ENCODE results near the gene GMFB. TPM values are rescaled to one million over a fixed set of nuclear protein-coding genes. Genes with fewer than 3 reads are reported as not detected.
"Not testable (repeated sequence)": the region's sequence is repeated elsewhere in the genome, so short reads cannot be mapped to it uniquely, and the experiment has no call there.

GMFB gene
- total RNA-seq, 1 donor: 142 TPM

GRCh38 chr14:54471641-54472040, 17.1 kb downstream of the GMFB start:
- no peak for TF ChIP-seq CTCF (IDR thresholded peaks at IDR 0.05; ENCODE audit: insufficient read depth, low read depth, low read length)
- no peak overlapping the region for H3K4me3 ChIP-seq (ENCODE audit: low read depth, low read length)
- DNase-seq (ENCODE audit: low read depth): no peak

- DNase-seq (ENCODE audit: low read depth): no peak
- no peak for TF ChIP-seq CTCF (IDR thresholded peaks at IDR 0.05; ENCODE audit: insufficient read depth, low read depth, low read length)
These were observed 18.1 kb downstream of the GMFB start for GRCh38 chr14:54470701-54471100.

GRCh38 chr14:54467280-54467679, 21.5 kb downstream of the GMFB start:
- DNase-seq (ENCODE audit: low read depth): no peak
- TF ChIP-seq CTCF (IDR thresholded peaks at IDR 0.05; ENCODE audit: insufficient read depth, low read depth, low read length): no peak
- H3K4me3 ChIP-seq (ENCODE audit: low read depth, low read length): no peak overlapping the region

More at GRCh38 chr14:54470701-54471100, 18.1 kb downstream of the GMFB start:
- H3K4me3 ChIP-seq (ENCODE audit: low read depth, low read length): no peak overlapping the region

- H3K4me3 ChIP-seq (ENCODE audit: low read depth, low read length): no peak overlapping the region
- TF ChIP-seq CTCF (IDR thresholded peaks at IDR 0.05; ENCODE audit: insufficient read depth, low read depth, low read length): no peak
- DNase-seq (ENCODE audit: low read depth): no peak
These were observed 23.1 kb downstream of the GMFB start for GRCh38 chr14:54465654-54466053.

GRCh38 chr14:54462048-54462447, 26.7 kb downstream of the GMFB start:
- no peak overlapping the region for H3K4me3 ChIP-seq (ENCODE audit: low read depth, low read length)
- no peak for TF ChIP-seq CTCF (IDR thresholded peaks at IDR 0.05; ENCODE audit: insufficient read depth, low read depth, low read length)
- no peak for DNase-seq (ENCODE audit: low read depth)

- no peak overlapping the region for H3K4me3 ChIP-seq (ENCODE audit: low read depth, low read length)
- no peak for TF ChIP-seq CTCF (IDR thresholded peaks at IDR 0.05; ENCODE audit: insufficient read depth, low read depth, low read length)
- no peak for DNase-seq (ENCODE audit: low read depth)
These were observed 29.7 kb downstream of the GMFB start for GRCh38 chr14:54459106-54459505.

GRCh38 chr14:54458536-54458935, 30.2 kb downstream of the GMFB start:
- not testable (repeated sequence) for H3K4me3 ChIP-seq (ENCODE audit: low read depth, low read length); DNase-seq (ENCODE audit: low read depth)

All from fibroblast of villous mesenchyme (primary cell).